G401 (cell line): ENCODE results near the gene HELLS. TPM values are rescaled to one million over a fixed set of nuclear protein-coding genes. Genes with fewer than 3 reads are reported as not detected.

ENCODE experiments used
- total RNA-seq: library from RNA; depleted of rRNA; stranded (reverse); fragments of >200 nt; shearing (Covaris generic); gene quantifications from 2 replicates; pipeline ENCODE4 v1.2.3, GENCODE V29; 2014; rRNA removed

The HELLS gene
- total RNA-seq, 1 experiment from 2014 or later: 83.2 TPM

Other genes starting within 250 kb of the HELLS start
- gene NOC3L, start 182.8 kb upstream of the HELLS start, total RNA-seq: 27.7 and 48.2 TPM in 2 replicates
- gene TBC1D12, start 143.2 kb upstream of the HELLS start, total RNA-seq: 14.9 and 17.8 TPM in 2 replicates
- gene CYP2C18, start 137.9 kb downstream of the HELLS start, total RNA-seq: not detected in 2 replicates
- not detected in 2 replicates for gene CYP2C19, start 216.9 kb downstream of the HELLS start, total RNA-seq